ENCODE results near the gene TTF2. TPM values are rescaled to one million over a fixed set of nuclear protein-coding genes. Genes with fewer than 3 reads are reported as not detected.

TTF2 gene
- total and polyA plus RNA-seq, 9 of the 15 experiments (the other 6 are each of a cell fraction or from before 2014, with no cell fraction given), result 9.4 to 71.1 (median 42.1) TPM

GRCh38 chr1:117059678-117060440 is at the start of gene TTF2 (continued):
- 0 out of 4 replicates have a peak, but pooled peaks of 1 of the 2 experiments have one; percentile 5 for TF ChIP-seq TBL1XR1 (IDR thresholded peaks at IDR 0.05; ENCODE audit: low read length in 2 of 2)
- 0 out of 2 replicates have a peak, but pooled peaks have one; percentile 7 for TF ChIP-seq ARID3A (IDR thresholded peaks at IDR 0.05; ENCODE audit: borderline replicate concordance, low read depth, low read length)
- TF ChIP-seq SIN3A (IDR thresholded peaks at IDR 0.05; ENCODE audit: borderline replicate concordance in 2 of 2, control insufficient read depth in 1 of 2, low read depth in 2 of 2, low read length in 2 of 2), result peak; percentile 78 to 90; a peak in 2 of 4 replicates
- no peak for TF ChIP-seq NELFE (IDR thresholded peaks at IDR 0.05; ENCODE audit: insufficient read depth, insufficient read length)
- TF ChIP-seq HNRNPH1 (optimal IDR thresholded peaks at IDR 0.05; ENCODE audit: low read depth, low read length), result no peak
- TF ChIP-seq JUN (IDR thresholded peaks at IDR 0.05; ENCODE audit: borderline replicate concordance, low read depth, low read length), result no peak; the same call in none of the 2 replicates
- no peak for TF ChIP-seq JUN (CRISPR knock-in tag; IDR thresholded peaks at IDR 0.05; ENCODE audit: borderline replicate concordance)
- no peak for TF ChIP-seq E4F1 (CRISPR knock-in tag; IDR thresholded peaks at IDR 0.05; ENCODE audit: borderline replicate concordance)
- TF ChIP-seq ZBTB34 (CRISPR knock-in tag; IDR thresholded peaks at IDR 0.05), result no peak
- TF ChIP-seq RERE (CRISPR knock-in tag; IDR thresholded peaks at IDR 0.05; ENCODE audit: borderline replicate concordance), result no peak

Measured in K562 (cell line).